ENCODE data around the gene GPC6.

Gene GPC6

DNA sequence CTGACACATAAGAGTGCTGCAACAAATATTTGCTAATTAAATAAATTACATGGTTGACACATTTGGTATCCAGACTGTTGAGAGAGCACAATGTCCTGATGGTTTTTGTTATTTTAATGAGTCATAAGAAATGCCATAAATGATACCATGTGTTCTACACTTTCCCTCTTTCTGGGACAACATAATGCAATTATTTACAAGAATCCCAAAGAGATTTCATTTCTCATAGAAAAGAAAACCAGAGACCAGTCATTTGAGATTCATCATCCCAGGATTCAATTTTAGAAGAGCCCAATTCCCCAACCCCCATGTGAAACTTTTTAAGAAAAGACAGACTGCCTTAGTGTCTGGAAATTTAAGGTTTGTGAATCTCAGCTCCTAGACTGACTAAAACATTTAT, 853.3 kb downstream of the GPC6 start:
- peaks cover 27% of the 10 kb centered on the region for H3K36me3 Mint-ChIP-seq (ENCODE audit: low read depth)
- H3K9me3 Mint-ChIP-seq: peaks cover 26% of the 10 kb centered on the region
- H3K27ac Mint-ChIP-seq: no peak overlapping the region
- no peaks in the 10 kb centered on the region for H3K27me3 Mint-ChIP-seq (ENCODE audit: low read depth, poor library complexity)
- no peak for DNase-seq
- H3K4me1 Mint-ChIP-seq: no peaks in the 10 kb centered on the region
- no peak overlapping the region for H3K4me3 Mint-ChIP-seq
- TF ChIP-seq, protein P1, sequence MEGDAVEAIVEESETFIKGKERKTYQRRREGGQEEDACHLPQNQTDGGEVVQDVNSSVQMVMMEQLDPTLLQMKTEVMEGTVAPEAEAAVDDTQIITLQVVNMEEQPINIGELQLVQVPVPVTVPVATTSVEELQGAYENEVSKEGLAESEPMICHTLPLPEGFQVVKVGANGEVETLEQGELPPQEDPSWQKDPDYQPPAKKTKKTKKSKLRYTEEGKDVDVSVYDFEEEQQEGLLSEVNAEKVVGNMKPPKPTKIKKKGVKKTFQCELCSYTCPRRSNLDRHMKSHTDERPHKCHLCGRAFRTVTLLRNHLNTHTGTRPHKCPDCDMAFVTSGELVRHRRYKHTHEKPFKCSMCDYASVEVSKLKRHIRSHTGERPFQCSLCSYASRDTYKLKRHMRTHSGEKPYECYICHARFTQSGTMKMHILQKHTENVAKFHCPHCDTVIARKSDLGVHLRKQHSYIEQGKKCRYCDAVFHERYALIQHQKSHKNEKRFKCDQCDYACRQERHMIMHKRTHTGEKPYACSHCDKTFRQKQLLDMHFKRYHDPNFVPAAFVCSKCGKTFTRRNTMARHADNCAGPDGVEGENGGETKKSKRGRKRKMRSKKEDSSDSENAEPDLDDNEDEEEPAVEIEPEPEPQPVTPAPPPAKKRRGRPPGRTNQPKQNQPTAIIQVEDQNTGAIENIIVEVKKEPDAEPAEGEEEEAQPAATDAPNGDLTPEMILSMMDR (IDR thresholded peaks at IDR 0.05): no peak

DNA sequence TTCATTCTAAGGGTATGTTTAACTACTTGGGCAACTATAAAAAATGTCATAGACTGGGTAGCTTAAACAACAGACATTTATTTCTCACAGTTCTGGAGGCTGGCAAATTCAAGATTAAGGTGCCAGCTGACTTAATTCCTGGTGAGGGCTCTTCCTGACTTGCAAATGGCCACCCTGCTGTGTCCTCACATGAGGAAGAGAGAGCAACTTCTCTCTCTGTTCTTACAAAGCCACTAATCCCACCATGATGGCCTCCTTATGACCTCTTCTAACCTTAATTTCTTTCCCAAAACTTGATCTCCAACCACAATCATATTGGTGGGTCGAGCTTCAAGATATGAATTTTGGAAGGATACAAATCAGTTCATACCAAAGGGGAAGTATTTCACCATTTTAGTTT, 853.9 kb downstream of the GPC6 start:
- Mint-ChIP-seq H3K27ac (no peak overlapping the region), H3K4me3 (no peak overlapping the region), H3K4me1 (no peaks in the 10 kb centered on the region), H3K27me3 (ENCODE audit: low read depth, poor library complexity) (no peaks in the 10 kb centered on the region), H3K9me3 (peaks cover 23% of the 10 kb centered on the region), H3K36me3 (ENCODE audit: low read depth) (peaks cover 24% of the 10 kb centered on the region)
- no peak for DNase-seq
- TF ChIP-seq, protein P1 (IDR thresholded peaks at IDR 0.05): no peak

DNA sequence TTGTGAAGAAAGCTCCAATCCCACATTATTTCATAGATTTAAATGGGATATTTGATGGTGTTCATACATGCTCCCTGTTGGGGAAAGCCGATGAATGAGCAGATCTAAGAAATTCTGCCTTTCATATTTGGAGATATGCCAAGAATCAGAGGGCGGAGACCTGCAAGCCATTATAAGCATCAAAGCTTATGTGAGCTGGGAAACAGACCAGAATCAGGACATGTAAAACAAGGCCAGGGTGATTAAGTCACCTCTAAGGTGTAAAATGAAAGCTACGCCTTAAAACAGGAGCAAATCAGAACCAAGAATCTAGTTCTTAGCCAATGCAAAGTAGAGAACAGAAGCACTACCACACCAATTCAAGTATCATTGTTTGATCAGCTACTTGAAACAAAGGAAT, 860.5 kb downstream of the GPC6 start:
- Mint-ChIP-seq H3K4me3 (no peak overlapping the region), H3K9me3 (peaks cover 4% of the 10 kb centered on the region), H3K36me3 (ENCODE audit: low read depth) (no peaks in the 10 kb centered on the region), H3K4me1 (no peaks in the 10 kb centered on the region), H3K27ac (no peak overlapping the region), H3K27me3 (ENCODE audit: low read depth, poor library complexity) (no peaks in the 10 kb centered on the region)
- DNase-seq: no peak
- TF ChIP-seq, protein P1 (IDR thresholded peaks at IDR 0.05): no peak

DNA sequence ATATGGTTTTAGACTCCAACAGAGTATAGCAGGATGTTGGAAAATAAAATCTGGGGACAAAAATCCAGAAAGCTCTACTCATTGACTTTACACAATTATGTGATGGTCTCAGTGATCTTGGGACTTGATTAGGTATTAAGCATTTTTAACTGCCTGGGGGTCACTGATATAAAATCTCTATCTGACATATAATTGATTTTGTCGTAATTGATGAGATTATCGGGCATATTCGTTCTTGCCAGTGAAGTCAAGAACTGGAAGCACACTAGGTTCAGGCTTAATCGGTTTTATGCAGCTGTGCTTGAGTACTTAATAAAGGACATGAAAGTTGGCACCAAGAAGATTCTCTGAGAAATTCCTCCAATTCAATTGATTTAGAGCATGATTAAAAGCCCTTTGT, 862.1 kb downstream of the GPC6 start:
- Mint-ChIP-seq H3K36me3 (ENCODE audit: low read depth) (peaks cover 14% of the 10 kb centered on the region), H3K27me3 (ENCODE audit: low read depth, poor library complexity) (no peaks in the 10 kb centered on the region), H3K27ac (no peak overlapping the region), H3K4me3 (no peak overlapping the region), H3K9me3 (peaks cover 21% of the 10 kb centered on the region), H3K4me1 (no peaks in the 10 kb centered on the region)
- no peak for DNase-seq
- TF ChIP-seq, protein P1 (IDR thresholded peaks at IDR 0.05): no peak

DNA sequence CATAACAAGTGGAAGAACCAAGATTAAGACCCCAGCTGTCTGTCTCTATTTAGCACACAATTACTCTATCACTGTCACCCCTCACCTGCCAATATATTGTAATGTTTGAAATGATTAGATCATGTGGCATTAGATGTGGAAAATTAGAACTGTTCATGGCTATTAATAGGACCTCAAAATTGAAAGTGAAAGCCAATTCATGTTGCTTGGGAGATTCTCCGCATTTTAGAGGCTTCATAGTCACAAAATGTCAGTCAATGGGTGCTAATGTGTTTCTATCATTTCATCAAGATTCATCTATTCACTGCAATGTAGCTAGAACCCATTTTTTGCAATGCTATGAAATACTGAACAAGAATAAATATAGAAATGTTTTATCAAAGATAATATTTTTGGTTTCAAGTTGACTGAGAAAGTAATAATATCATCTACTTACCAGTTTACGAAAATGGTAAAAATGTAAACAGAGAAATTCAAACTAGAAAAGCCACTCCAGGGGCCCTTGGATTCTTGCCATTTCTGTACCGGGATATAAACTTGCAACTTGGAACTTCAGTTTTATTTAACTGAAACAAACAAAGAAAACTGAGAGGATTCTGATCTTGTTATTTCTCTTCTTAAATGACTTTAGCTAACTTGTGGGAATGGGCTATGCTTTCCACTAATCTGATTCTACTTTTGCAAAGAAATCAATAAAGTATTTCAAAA, 864.3 kb downstream of the GPC6 start:
- no peak overlapping the region for H3K4me3 Mint-ChIP-seq
- peaks cover 22% of the 10 kb centered on the region for H3K9me3 Mint-ChIP-seq
- H3K4me1 Mint-ChIP-seq: no peaks in the 10 kb centered on the region
- H3K27me3 Mint-ChIP-seq (ENCODE audit: low read depth, poor library complexity): no peaks in the 10 kb centered on the region
- DNase-seq: no peak
- TF ChIP-seq, protein P1 (IDR thresholded peaks at IDR 0.05): no peak
- no peak overlapping the region for H3K27ac Mint-ChIP-seq
- H3K36me3 Mint-ChIP-seq (ENCODE audit: low read depth): peaks cover 14% of the 10 kb centered on the region

DNA sequence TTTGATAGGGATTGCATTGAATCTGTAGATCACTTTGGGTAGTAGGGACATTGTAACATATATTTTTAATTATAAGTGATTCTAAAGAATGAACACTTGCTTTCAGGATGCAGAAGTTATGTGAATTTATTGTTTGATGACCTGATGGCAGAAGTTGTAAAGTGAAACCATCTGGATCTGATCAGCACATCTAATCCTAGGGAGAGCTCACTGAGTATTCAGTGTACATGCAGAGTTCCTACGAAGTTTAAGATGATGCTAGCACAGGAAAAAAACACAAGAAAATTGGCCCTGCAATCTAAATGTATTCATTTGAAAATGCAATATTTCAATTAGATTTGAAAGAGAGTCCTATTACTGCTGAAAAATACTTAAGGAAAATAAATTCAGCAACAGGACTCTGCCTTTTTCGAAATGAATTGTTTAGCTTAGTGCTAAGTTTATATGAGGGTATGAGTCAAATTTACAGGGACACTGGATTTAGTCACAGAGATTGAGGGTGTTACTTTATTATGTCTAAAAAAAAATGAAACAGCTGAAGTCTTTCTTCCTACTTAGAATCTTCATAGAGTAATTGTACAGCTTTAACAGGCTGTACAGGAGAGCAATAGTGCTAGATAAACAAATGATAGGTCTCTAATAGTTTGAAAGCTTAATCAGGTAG, 867.2 kb downstream of the GPC6 start:
- Mint-ChIP-seq H3K4me1 (no peaks in the 10 kb centered on the region), H3K4me3 (no peak overlapping the region), H3K27ac (no peak overlapping the region), H3K9me3 (peaks cover 22% of the 10 kb centered on the region), H3K27me3 (ENCODE audit: low read depth, poor library complexity) (no peaks in the 10 kb centered on the region), H3K36me3 (ENCODE audit: low read depth) (peaks cover 14% of the 10 kb centered on the region)
- TF ChIP-seq, protein P1 (IDR thresholded peaks at IDR 0.05): no peak
- no peak for DNase-seq

Data from nephron progenitor cell (in vitro differentiated cells).